SJCRH30 (cell line): ENCODE data around the gene LASP1. TPM values are rescaled to one million over a fixed set of nuclear protein-coding genes. Genes with fewer than 3 reads are reported as not detected.
A peak's percentile ranks its signal among the peaks of the same experiment; 100 is the strongest.

Source experiments
- DNase-seq, 2 experiments: peaks; one replicate each; pipeline ENCODE4 v3.0.0-alpha.2; 2015 to 2020
- H3K27ac ChIP-seq: fragments of 250-450 bp; sonication (Bioruptor Pico); 2 replicates; pipeline ENCODE4 v1.5.1; 2020; ENCODE audit warnings: mild to moderate bottlenecking, moderate library complexity
- H3K27me3 ChIP-seq: fragments of 250-450 bp; sonication (Bioruptor Pico); 2 replicates; pipeline ENCODE4 v1.5.1; 2020; ENCODE audit warnings: mild to moderate bottlenecking, moderate library complexity
- H3K36me3 ChIP-seq: fragments of 250-450 bp; sonication (Bioruptor Pico); 2 replicates; pipeline ENCODE4 v1.5.1; 2020; ENCODE audit warnings: mild to moderate bottlenecking, moderate library complexity
- H3K4me1 ChIP-seq: fragments of 250-450 bp; sonication (Bioruptor Pico); 2 replicates; pipeline ENCODE4 v1.5.1; 2020; ENCODE audit warnings: mild to moderate bottlenecking, moderate library complexity
- H3K4me3 ChIP-seq: fragments of 250-450 bp; sonication (Bioruptor Pico); 2 replicates; pipeline ENCODE4 v1.5.1; 2020; ENCODE audit warnings: mild to moderate bottlenecking, moderate library complexity
- H3K9me3 ChIP-seq: fragments of 250-450 bp; sonication (Bioruptor Pico); replicated peaks from 2 replicates; pipeline ENCODE4 v1.5.1; 2020; ENCODE audit warnings: mild to moderate bottlenecking, moderate library complexity
- total RNA-seq: library from RNA; depleted of rRNA; stranded (reverse); fragments of >200 nt; shearing (Covaris generic); gene quantifications from 2 replicates; pipeline ENCODE4 v1.2.3, GENCODE V29; 2014

LASP1 gene
- total RNA-seq, 1 experiment from 2014 or later, result 38.8 TPM

- Histone ChIP-seq H3K4me3 (no peak overlapping the region), H3K27ac (no peak overlapping the region), H3K4me1 (peaks cover 18% of the 10 kb centered on the region), H3K9me3 (no peaks in the 10 kb centered on the region), H3K36me3 (peaks cover 5% of the 10 kb centered on the region; the same call in 1 of the 2 replicates), H3K27me3 (no peaks in the 10 kb centered on the region)
- no peak for DNase-seq
Observed at GRCh38 chr17:38889745-38890409, 20.0 kb downstream of the LASP1 start.

- Histone ChIP-seq H3K9me3 (no peaks in the 10 kb centered on the region), H3K27me3 (no peaks in the 10 kb centered on the region), H3K27ac (no peak overlapping the region), H3K4me3 (no peak overlapping the region), H3K36me3 (peaks cover 5% of the 10 kb centered on the region; the same call in 1 of the 2 replicates), H3K4me1 (peaks cover 14% of the 10 kb centered on the region)
- DNase-seq, result no peak
Observed at GRCh38 chr17:38890410-38890746, 20.5 kb downstream of the LASP1 start.

GRCh38 chr17:38891441-38891840, 21.6 kb downstream of the LASP1 start:
- no peak overlapping the region for H3K27ac ChIP-seq
- H3K4me3 ChIP-seq, result no peak overlapping the region
- no peak for DNase-seq
- H3K9me3 ChIP-seq, result no peaks in the 10 kb centered on the region
- H3K4me1 ChIP-seq, result peaks cover 11% of the 10 kb centered on the region
- no peaks in the 10 kb centered on the region for H3K27me3 ChIP-seq
- peaks cover 5% of the 10 kb centered on the region; the same call in 1 of the 2 replicates for H3K36me3 ChIP-seq

- Histone ChIP-seq H3K36me3 (peaks cover 5% of the 10 kb centered on the region; the same call in 1 of the 2 replicates), H3K4me3 (no peak overlapping the region), H3K4me1 (peaks cover 16% of the 10 kb centered on the region), H3K27ac (no peak overlapping the region), H3K27me3 (no peaks in the 10 kb centered on the region), H3K9me3 (no peaks in the 10 kb centered on the region)
- DNase-seq, result no peak
Observed at GRCh38 chr17:38892083-38892482, 22.2 kb downstream of the LASP1 start.

GRCh38 chr17:38892620-38893019, 22.8 kb downstream of the LASP1 start:
- Histone ChIP-seq H3K4me1 (peaks cover 21% of the 10 kb centered on the region), H3K27ac (no peak overlapping the region), H3K36me3 (peaks cover 5% of the 10 kb centered on the region; the same call in 1 of the 2 replicates), H3K27me3 (no peaks in the 10 kb centered on the region), H3K4me3 (no peak overlapping the region), H3K9me3 (no peaks in the 10 kb centered on the region)
- no peak for DNase-seq

GRCh38 chr17:38893113-38893512, 23.3 kb downstream of the LASP1 start:
- no peak overlapping the region for H3K4me3 ChIP-seq
- DNase-seq, result no peak
- H3K4me1 ChIP-seq, result peaks cover 24% of the 10 kb centered on the region
- H3K36me3 ChIP-seq, result peaks cover 5% of the 10 kb centered on the region; the same call in 1 of the 2 replicates
- H3K27me3 ChIP-seq, result no peaks in the 10 kb centered on the region
- no peak overlapping the region for H3K27ac ChIP-seq
- H3K9me3 ChIP-seq, result no peaks in the 10 kb centered on the region

GRCh38 chr17:38893607-38894006, 23.7 kb downstream of the LASP1 start:
- no peaks in the 10 kb centered on the region for H3K9me3 ChIP-seq
- peak overlapping the region; percentile 17; the same call in 1 of the 2 replicates for H3K27ac ChIP-seq
- H3K4me1 ChIP-seq, result peaks cover 24% of the 10 kb centered on the region
- peaks cover 5% of the 10 kb centered on the region; the same call in 1 of the 2 replicates for H3K36me3 ChIP-seq
- peak in 1 of 2 experiments; percentile 20 for DNase-seq
- H3K4me3 ChIP-seq, result no peak overlapping the region
- H3K27me3 ChIP-seq, result no peaks in the 10 kb centered on the region

GRCh38 chr17:38894276-38894675, 24.4 kb downstream of the LASP1 start:
- Histone ChIP-seq H3K9me3 (no peaks in the 10 kb centered on the region), H3K27me3 (no peaks in the 10 kb centered on the region), H3K36me3 (peaks cover 3% of the 10 kb centered on the region; the same call in 1 of the 2 replicates), H3K4me1 (peaks cover 24% of the 10 kb centered on the region), H3K4me3 (no peak overlapping the region), H3K27ac (no peak overlapping the region; the same call in 1 of the 2 replicates)
- no peak for DNase-seq

- DNase-seq, result peak; percentile 62 to 73
- Histone ChIP-seq H3K36me3 (peaks cover 5% of the 10 kb centered on the region; the same call in 1 of the 2 replicates), H3K4me1 (peaks cover 24% of the 10 kb centered on the region), H3K4me3 (no peak overlapping the region), H3K9me3 (no peaks in the 10 kb centered on the region), H3K27ac (peak overlapping the region; percentile 53), H3K27me3 (no peaks in the 10 kb centered on the region)
Observed at GRCh38 chr17:38896346-38896954, 26.6 kb downstream of the LASP1 start.

- H3K27ac ChIP-seq, result peak overlapping the region; percentile 53
- no peak overlapping the region for H3K4me3 ChIP-seq
- peak; percentile 53 to 57 for DNase-seq
- no peaks in the 10 kb centered on the region for H3K9me3 ChIP-seq
- H3K4me1 ChIP-seq, result peaks cover 24% of the 10 kb centered on the region
- peaks cover 5% of the 10 kb centered on the region; the same call in 1 of the 2 replicates for H3K36me3 ChIP-seq
- no peaks in the 10 kb centered on the region for H3K27me3 ChIP-seq
Observed at GRCh38 chr17:38897176-38897575, 27.3 kb downstream of the LASP1 start.

- Histone ChIP-seq H3K4me3 (no peak overlapping the region), H3K27ac (peak overlapping the region; percentile 53), H3K27me3 (no peaks in the 10 kb centered on the region), H3K36me3 (peaks cover 3% of the 10 kb centered on the region; the same call in 1 of the 2 replicates), H3K4me1 (peaks cover 24% of the 10 kb centered on the region), H3K9me3 (no peaks in the 10 kb centered on the region)
- no peak for DNase-seq
Observed at GRCh38 chr17:38897671-38898290, 27.9 kb downstream of the LASP1 start.

- no peak for DNase-seq
- H3K4me3 ChIP-seq, result no peak overlapping the region
- no peaks in the 10 kb centered on the region for H3K27me3 ChIP-seq
- peaks cover 24% of the 10 kb centered on the region for H3K4me1 ChIP-seq
- no peaks in the 10 kb centered on the region for H3K9me3 ChIP-seq
- H3K36me3 ChIP-seq, result peaks cover 3% of the 10 kb centered on the region; the same call in 1 of the 2 replicates
- no peak overlapping the region for H3K27ac ChIP-seq
Observed at GRCh38 chr17:38898291-38898679, 28.4 kb downstream of the LASP1 start.

GRCh38 chr17:38898812-38899348, 29.0 kb downstream of the LASP1 start:
- Histone ChIP-seq H3K36me3 (peaks cover 9% of the 10 kb centered on the region), H3K27me3 (no peaks in the 10 kb centered on the region), H3K9me3 (no peaks in the 10 kb centered on the region), H3K4me3 (no peak overlapping the region), H3K27ac (no peak overlapping the region), H3K4me1 (peaks cover 24% of the 10 kb centered on the region)
- no peak for DNase-seq

GRCh38 chr17:38899421-38899820, 29.6 kb downstream of the LASP1 start:
- Histone ChIP-seq H3K36me3 (peaks cover 11% of the 10 kb centered on the region), H3K27ac (no peak overlapping the region)

More at GRCh38 chr17:38899421-38899820, 29.6 kb downstream of the LASP1 start:
- DNase-seq, result no peak
- Histone ChIP-seq H3K27me3 (no peaks in the 10 kb centered on the region), H3K9me3 (no peaks in the 10 kb centered on the region), H3K4me3 (no peak overlapping the region), H3K4me1 (peaks cover 19% of the 10 kb centered on the region)
